ENCODE measurements around the gene CCDC86. TPM values are rescaled to one million over a fixed set of nuclear protein-coding genes. Genes with fewer than 3 reads are reported as not detected.

The CCDC86 gene
- 3.9 and 8.9 TPM in 2 replicates for total RNA-seq

GRCh38 chr11:60841797-60842667 is at the start of gene CCDC86:
CCDC86 (plus strand) TSS chr11:60842113; CDS start chr11:60842125, 12 bp downstream.

GRCh38 chr11:60855726-60856633 is 14.1 kb downstream of the CCDC86 start, which contains the start of gene PTGDR2:
PTGDR2 (minus strand) TSS chr11:60855950; CDS start chr11:60853722, 2,228 bp downstream.

DNA sequence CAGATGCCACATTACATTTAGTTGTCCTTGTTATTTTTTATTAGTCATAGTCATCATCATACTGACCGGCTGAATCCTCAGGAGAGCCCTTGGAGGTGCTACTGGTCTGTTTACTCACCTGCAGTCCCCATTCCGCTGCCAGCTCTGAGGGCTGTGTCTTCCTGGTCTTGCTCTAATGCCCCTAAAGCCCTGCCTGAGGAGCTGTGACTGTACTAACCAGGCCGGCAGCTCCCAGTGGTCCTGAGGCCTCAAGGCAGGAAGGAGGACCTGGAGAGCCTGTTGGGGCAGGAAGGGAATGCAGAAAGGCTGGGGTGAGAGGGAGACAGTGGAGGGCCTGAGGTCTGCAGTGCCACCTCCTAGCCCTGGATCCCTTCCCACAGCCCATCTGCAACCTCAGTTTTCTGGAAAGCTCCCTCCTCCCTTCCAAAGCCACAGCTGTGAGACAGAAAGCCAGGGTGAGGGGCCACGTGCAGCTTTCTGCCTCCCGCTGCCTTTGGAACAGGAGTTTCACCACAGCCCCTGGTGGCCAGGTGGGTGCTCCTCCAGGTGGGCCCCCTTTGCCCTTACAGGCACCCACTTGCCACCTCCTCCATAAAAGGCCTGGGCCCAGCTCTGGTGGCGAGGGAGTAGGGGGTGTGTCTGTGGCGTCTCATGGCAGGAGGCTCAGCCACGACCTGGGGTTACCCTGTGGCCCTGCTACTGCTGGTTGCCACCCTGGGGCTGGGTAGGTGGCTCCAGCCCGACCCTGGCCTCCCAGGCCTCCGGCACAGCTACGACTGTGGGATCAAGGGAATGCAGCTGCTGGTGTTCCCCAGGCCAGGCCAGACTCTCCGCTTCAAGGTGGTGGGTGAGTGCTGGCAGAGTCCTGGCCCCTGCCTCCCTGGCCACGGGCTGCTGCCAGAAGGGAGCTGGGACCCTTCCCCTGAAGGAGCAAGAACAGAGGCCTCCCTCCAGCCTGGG is 25.3 kb downstream of the CCDC86 start, which contains the start of gene ZP1:
TSS of gene ZP1 (plus strand) at position 632 of the 960 bp plus-strand sequence. CDS start at position 652, 20 bp downstream.

Other genes starting within 250 kb of the CCDC86 start
- gene MS4A8, start 142.5 kb upstream of the CCDC86 start, total RNA-seq: not detected in 2 replicates
- not detected in 2 replicates for gene MS4A18, start 117.4 kb upstream of the CCDC86 start, total RNA-seq
- gene MS4A15, start 85.2 kb upstream of the CCDC86 start, total RNA-seq: not detected in 2 replicates
- not detected in 2 replicates for gene MS4A10, start 56.8 kb upstream of the CCDC86 start, total RNA-seq
- not detected in 2 replicates for gene PTGDR2, start 13.8 kb downstream of the CCDC86 start, total RNA-seq
- not detected in 2 replicates for gene ZP1, start 25.4 kb downstream of the CCDC86 start, total RNA-seq
- 28.7 and 72.3 TPM in 2 replicates for gene PRPF19, start 64.5 kb downstream of the CCDC86 start, total RNA-seq
- 43.6 and 59.3 TPM in 2 replicates for gene TMEM109, start 72.0 kb downstream of the CCDC86 start, total RNA-seq
- gene TMEM132A, start 82.3 kb downstream of the CCDC86 start, total RNA-seq: 61.7 and 75.8 TPM in 2 replicates
- 2.7 and 8.2 TPM in 2 replicates for gene SLC15A3, start 110.1 kb downstream of the CCDC86 start, total RNA-seq
- gene CD6, start 129.6 kb downstream of the CCDC86 start, total RNA-seq: 0.65 TPM in 1 of 2 replicates, not detected in the other